ENCODE results near the gene C5orf22. TPM values are rescaled to one million over a fixed set of nuclear protein-coding genes. Genes with fewer than 3 reads are reported as not detected.

The C5orf22 gene
- total and polyA plus RNA-seq, 7 experiments from 2014 or later, result 10.6 to 31.3 (median 23.6) TPM

Other genes with a start within 250 kb of the C5orf22 start
- 10 to 100 TPM; 48.5 to 92.0 (median 75.7) TPM for gene DROSHA, start 208 bp upstream of the C5orf22 start, total RNA-seq
- gene DROSHA, start 208 bp upstream of the C5orf22 start, polyA plus RNA-seq, result 10 to 100 TPM; 11.2 to 44.1 TPM
- 1 to 10 TPM in 4 of 5 experiments, not detected in 1; 1.1 to 2.7 (median 1.9) TPM for gene PDZD2, start 106.8 kb downstream of the C5orf22 start, total RNA-seq
- gene PDZD2, start 106.8 kb downstream of the C5orf22 start, polyA plus RNA-seq, result 1 to 10 TPM; 1.1 to 1.5 TPM